Measurements from ENCODE around the gene STARD6.

DNA sequence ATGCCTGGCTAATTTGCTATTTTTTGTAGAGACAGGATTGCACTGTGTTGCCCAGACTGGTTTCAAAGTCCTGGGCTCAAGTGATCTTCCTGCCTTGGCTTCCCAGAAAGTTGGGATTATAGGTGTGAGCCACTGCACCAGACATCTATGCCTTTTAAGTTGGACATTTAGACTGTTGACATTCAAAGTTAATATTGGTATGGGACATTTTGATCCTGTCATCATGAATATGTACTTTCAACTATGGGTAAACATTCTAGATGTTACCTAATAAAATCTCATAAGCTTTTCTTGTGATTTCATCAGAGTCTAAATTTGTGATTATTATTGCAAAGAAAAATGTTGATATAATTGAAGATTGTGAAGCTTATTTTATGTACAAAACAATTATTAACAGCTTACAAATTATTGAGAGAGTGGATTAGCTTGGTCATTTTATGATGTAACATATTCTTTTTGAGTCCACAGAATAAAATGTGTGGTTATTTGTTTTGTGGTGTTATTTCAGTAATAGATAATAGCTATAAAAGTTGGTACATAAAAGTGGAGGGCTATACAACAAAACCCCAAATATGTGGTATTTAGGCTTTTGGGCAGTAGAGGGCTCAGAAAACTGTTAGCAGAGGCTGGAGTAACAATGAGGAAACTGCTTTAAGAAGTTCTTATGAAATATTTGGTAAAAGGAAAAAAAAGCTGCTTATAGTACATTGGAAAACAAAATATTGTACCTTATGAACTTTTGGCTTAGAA lies 41.4 kb downstream of the STARD6 start:
- TF ChIP-seq POLR2AphosphoS5 (IDR thresholded peaks at IDR 0.05; ENCODE audit: insufficient read depth in 1 of 2, low read depth in 1 of 2) = no peak
- TF ChIP-seq, protein P1, sequence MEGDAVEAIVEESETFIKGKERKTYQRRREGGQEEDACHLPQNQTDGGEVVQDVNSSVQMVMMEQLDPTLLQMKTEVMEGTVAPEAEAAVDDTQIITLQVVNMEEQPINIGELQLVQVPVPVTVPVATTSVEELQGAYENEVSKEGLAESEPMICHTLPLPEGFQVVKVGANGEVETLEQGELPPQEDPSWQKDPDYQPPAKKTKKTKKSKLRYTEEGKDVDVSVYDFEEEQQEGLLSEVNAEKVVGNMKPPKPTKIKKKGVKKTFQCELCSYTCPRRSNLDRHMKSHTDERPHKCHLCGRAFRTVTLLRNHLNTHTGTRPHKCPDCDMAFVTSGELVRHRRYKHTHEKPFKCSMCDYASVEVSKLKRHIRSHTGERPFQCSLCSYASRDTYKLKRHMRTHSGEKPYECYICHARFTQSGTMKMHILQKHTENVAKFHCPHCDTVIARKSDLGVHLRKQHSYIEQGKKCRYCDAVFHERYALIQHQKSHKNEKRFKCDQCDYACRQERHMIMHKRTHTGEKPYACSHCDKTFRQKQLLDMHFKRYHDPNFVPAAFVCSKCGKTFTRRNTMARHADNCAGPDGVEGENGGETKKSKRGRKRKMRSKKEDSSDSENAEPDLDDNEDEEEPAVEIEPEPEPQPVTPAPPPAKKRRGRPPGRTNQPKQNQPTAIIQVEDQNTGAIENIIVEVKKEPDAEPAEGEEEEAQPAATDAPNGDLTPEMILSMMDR (IDR thresholded peaks at IDR 0.05) = no peak

Measured in vagina (tissue), 2 donors.